Panc1 (cell line): Measurements from ENCODE around the gene PARP3.

ENCODE experiments used
- TCF7L2 ChIP-seq: IDR thresholded peaks from 2 replicates; pipeline ENCODE4 v1.6.1; 2011; ENCODE audit warnings: mild to moderate bottlenecking, low read depth, low read length, inconsistent platforms
- TF ChIP-seq, protein P1 (sequence below): fragments of 450-650 bp; IDR thresholded peaks from 2 replicates; pipeline ENCODE4 v1.5.1; 2017; ENCODE audit warnings: mild to moderate bottlenecking

DNA sequence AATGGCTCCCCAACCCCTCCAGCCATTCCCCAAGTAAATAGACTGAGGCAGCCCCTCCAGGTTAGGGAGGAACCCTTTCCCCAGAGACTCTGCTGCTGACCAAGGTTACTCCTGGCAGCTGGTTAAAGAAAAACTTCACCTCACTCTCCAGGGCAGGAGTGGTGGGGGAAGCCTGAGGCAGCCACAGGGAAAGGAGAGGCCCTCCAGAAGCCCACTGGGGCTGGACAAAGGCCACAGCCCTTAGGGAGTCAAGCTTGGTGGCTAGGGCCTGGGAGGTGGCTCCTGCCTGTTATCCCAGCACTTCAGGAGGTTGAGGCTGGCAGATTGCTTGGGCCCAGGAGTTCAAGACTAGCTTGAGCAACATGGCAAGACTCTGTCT lies 42.1 kb downstream of the PARP3 start:
- TF ChIP-seq, protein P1, sequence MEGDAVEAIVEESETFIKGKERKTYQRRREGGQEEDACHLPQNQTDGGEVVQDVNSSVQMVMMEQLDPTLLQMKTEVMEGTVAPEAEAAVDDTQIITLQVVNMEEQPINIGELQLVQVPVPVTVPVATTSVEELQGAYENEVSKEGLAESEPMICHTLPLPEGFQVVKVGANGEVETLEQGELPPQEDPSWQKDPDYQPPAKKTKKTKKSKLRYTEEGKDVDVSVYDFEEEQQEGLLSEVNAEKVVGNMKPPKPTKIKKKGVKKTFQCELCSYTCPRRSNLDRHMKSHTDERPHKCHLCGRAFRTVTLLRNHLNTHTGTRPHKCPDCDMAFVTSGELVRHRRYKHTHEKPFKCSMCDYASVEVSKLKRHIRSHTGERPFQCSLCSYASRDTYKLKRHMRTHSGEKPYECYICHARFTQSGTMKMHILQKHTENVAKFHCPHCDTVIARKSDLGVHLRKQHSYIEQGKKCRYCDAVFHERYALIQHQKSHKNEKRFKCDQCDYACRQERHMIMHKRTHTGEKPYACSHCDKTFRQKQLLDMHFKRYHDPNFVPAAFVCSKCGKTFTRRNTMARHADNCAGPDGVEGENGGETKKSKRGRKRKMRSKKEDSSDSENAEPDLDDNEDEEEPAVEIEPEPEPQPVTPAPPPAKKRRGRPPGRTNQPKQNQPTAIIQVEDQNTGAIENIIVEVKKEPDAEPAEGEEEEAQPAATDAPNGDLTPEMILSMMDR: no peak
- TF ChIP-seq TCF7L2: no peak
